Ascending aorta (tissue), 2 donors: ENCODE results near the gene PIM3. TPM values are rescaled to one million over a fixed set of nuclear protein-coding genes. Genes with fewer than 3 reads are reported as not detected.

ENCODE experiments used
- DNase-seq, 2 donors: peaks; one replicate each; pipeline ENCODE4 v3.0.0-alpha.2; 2019; ENCODE audit warnings: low spot score in 2 of 2
- H3K27ac ChIP-seq, 2 donors: fragments of 200-600 bp; sonication (generic); one replicate each; pipeline ENCODE4 v1.5.1; 2016 to 2017; ENCODE audit warnings: mild to moderate bottlenecking in 1 of 2
- H3K27me3 ChIP-seq: fragments of 200-600 bp; sonication (generic); one replicate; pipeline ENCODE4 v1.5.1; 2017
- H3K36me3 ChIP-seq, 2 donors: fragments of 200-600 bp; sonication (generic); one replicate each; pipeline ENCODE4 v1.5.1; 2016
- H3K4me1 ChIP-seq, 2 donors: fragments of 200-600 bp; sonication (generic); one replicate each; pipeline ENCODE4 v1.5.1; 2016 to 2017; ENCODE audit warnings: mild to moderate bottlenecking in 1 of 2
- H3K4me3 ChIP-seq, 2 donors: fragments of 200-600 bp; sonication (generic); one replicate each; pipeline ENCODE4 v1.5.1; 2016 to 2017; ENCODE audit warnings: mild to moderate bottlenecking in 1 of 2
- H3K9me3 ChIP-seq, 2 donors: fragments of 200-600 bp; sonication (generic); one replicate each; pipeline ENCODE4 v1.5.1; 2016
- intact Hi-C: fragments of 100-400 bp; cut with DNase I; formaldehyde crosslinking; loops from one replicate; pipeline ENCODE4 v1.15.1; 2023
- total RNA-seq: library from RNA; depleted of rRNA; stranded (reverse); fragments of >200 nt; gene quantifications from one replicate; pipeline ENCODE4 v1.1.0, GENCODE V29; 2016
- TF ChIP-seq, protein P1 (sequence below), 3 experiments: fragments of 200-600 bp in 2 of 3; fragments of 450-650 bp in 1 of 3; sonication (generic) in 2 of 3; IDR thresholded peaks; one replicate each; pipeline ENCODE4 v1.5.1; 2016 to 2019; ENCODE audit warnings: antibody characterized with exemption in 3 of 3, mild to moderate bottlenecking in 1 of 3, moderate library complexity in 1 of 3

Gene PIM3
- total RNA-seq, 1 donor from 2014 or later, result 269 TPM

GRCh38 chr22:50004918-50005317 lies 44.3 kb downstream of the PIM3 start:
- Histone ChIP-seq H3K4me1 (no peaks in the 10 kb centered on the region), H3K27ac (no peak overlapping the region), H3K36me3 (no peaks in the 10 kb centered on the region), H3K27me3 (no peaks in the 10 kb centered on the region), H3K4me3 (no peak overlapping the region), H3K9me3 (no peaks in the 10 kb centered on the region)
- intact Hi-C loops, result no loop called here
- no peak for DNase-seq
- TF ChIP-seq, protein P1, sequence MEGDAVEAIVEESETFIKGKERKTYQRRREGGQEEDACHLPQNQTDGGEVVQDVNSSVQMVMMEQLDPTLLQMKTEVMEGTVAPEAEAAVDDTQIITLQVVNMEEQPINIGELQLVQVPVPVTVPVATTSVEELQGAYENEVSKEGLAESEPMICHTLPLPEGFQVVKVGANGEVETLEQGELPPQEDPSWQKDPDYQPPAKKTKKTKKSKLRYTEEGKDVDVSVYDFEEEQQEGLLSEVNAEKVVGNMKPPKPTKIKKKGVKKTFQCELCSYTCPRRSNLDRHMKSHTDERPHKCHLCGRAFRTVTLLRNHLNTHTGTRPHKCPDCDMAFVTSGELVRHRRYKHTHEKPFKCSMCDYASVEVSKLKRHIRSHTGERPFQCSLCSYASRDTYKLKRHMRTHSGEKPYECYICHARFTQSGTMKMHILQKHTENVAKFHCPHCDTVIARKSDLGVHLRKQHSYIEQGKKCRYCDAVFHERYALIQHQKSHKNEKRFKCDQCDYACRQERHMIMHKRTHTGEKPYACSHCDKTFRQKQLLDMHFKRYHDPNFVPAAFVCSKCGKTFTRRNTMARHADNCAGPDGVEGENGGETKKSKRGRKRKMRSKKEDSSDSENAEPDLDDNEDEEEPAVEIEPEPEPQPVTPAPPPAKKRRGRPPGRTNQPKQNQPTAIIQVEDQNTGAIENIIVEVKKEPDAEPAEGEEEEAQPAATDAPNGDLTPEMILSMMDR (IDR thresholded peaks at IDR 0.05), result no peak

DNA sequence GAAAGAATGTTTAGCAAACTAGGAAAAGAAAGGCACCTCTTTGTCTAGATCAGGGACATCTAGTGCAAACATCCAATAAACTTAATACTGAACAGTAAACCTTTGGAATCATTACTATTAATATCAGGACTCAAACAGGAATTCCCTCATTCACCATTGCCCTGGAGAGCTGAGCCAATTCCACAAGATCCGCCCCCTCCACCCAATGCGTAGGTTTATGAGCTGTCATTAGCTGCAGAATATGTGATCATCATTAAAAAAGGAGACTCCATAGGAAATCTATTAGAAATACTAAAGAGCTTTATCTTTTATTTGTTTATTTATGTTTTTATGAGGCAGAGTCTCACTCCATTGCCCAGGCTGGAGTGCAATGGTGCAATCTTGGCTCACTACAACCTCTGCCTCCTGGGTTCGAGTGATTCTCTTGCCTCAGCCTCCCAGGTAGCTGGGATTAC lies 46.5 kb downstream of the PIM3 start:
- DNase-seq, result no peak
- Histone ChIP-seq H3K4me1 (no peaks in the 10 kb centered on the region), H3K4me3 (no peak overlapping the region), H3K36me3 (no peaks in the 10 kb centered on the region), H3K27ac (no peak overlapping the region), H3K27me3 (peaks cover 13% of the 10 kb centered on the region), H3K9me3 (no peaks in the 10 kb centered on the region)
- TF ChIP-seq, protein P1 (IDR thresholded peaks at IDR 0.05), result no peak
- intact Hi-C loops, result no loop called here

- intact Hi-C loops, result no loop called here
- Histone ChIP-seq H3K27ac (no peak overlapping the region), H3K27me3 (peaks cover 13% of the 10 kb centered on the region), H3K4me1 (no peaks in the 10 kb centered on the region), H3K4me3 (no peak overlapping the region), H3K9me3 (no peaks in the 10 kb centered on the region), H3K36me3 (no peaks in the 10 kb centered on the region)
- TF ChIP-seq, protein P1 (IDR thresholded peaks at IDR 0.05), result no peak
- DNase-seq, result no peak
Observed at GRCh38 chr22:50008151-50009040, 47.8 kb downstream of the PIM3 start.

DNA sequence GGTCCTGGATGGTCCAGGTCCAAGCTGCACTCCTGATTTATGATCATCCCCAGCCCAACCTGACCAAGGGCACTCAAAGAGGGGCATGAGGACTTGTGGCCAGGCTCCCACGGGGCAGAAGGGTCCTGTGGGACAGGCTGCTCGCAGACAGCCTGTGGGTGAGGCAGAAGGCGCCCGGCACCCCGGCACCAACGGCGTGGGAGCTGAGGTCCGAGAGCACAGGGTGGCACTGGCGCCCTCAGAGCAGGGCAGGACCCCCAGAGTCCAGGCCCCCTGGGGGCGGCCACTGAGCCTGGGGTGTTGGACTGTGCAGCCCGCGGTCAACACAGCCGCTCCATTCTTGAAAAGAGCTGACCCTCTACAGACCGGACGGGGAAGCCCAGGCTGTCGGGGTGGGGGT lies 48.7 kb downstream of the PIM3 start:
- no peak for DNase-seq
- Histone ChIP-seq H3K4me1 (no peaks in the 10 kb centered on the region), H3K27ac (no peak overlapping the region), H3K36me3 (no peaks in the 10 kb centered on the region), H3K4me3 (no peak overlapping the region), H3K27me3 (peaks cover 16% of the 10 kb centered on the region), H3K9me3 (no peaks in the 10 kb centered on the region)
- intact Hi-C loops, result no loop called here
- TF ChIP-seq, protein P1 (IDR thresholded peaks at IDR 0.05), result no peak

DNA sequence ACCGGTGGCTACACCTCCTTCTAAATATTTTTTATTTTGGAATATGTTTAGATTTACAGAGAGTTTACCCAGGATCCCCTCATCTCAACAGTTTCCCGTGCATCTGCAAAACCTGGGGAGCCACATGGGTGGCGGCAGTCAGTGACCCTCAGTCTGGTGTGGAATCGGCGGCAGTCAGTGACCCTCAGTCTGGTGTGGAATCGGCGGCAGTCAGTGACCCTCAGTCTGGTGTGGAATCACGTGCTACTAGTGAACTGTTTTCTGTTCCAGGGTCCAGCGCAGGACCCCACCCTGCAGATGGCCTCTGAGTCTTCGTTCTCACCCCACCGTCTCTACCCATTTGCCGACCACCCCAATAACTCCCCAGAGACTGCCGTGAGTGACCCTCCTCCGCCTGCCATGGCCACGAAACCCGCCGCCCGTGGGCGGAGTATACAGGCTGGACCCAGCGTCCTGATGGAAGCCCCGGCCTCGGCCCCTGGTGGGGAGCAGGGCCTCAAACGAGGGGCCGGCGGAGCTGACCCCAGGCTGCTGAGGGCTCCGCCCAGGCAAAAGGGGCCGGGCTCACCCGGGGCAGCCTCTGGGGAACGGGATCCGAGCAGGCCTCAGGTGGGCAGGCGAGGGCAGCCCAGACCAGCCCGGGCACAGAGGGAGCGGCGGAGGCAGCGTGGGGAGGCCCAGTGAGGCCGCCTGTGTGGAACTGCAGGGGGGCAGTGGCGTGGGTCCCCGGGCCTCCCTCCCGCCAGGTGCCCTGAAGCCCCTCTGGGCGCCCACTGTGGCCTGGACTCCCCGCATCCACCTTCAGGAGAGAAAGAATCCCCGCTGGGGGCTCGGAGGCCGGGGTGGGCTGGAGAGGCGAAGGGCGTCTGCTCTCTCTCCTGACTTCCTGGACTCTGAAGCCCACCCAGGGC lies 49.4 kb downstream of the PIM3 start:
- Histone ChIP-seq H3K36me3 (no peaks in the 10 kb centered on the region), H3K4me1 (no peaks in the 10 kb centered on the region), H3K9me3 (no peaks in the 10 kb centered on the region), H3K27ac (no peak overlapping the region), H3K27me3 (peaks cover 24% of the 10 kb centered on the region), H3K4me3 (no peak overlapping the region)
- intact Hi-C loops, result no loop called here
- TF ChIP-seq, protein P1 (IDR thresholded peaks at IDR 0.05), result no peak
- DNase-seq, result no peak
